GM10266 (cell line): ENCODE data around the gene MAP2K1.

Experiments used
- DNase-seq: peaks from one replicate; pipeline ENCODE4 v3.0.0; 2012; ENCODE audit errors: extremely low spot score
- CTCF ChIP-seq: IDR thresholded peaks from 2 replicates; pipeline ENCODE4 v1.5.1; 2012; ENCODE audit warnings: mild to moderate bottlenecking, low read depth; ENCODE audit not compliant: control insufficient read depth, insufficient read depth; ENCODE audit errors: missing control alignments

Gene MAP2K1

GRCh38 chr15:66503780-66504562, 117.3 kb downstream of the MAP2K1 start:
- no peak for DNase-seq
- TF ChIP-seq CTCF = no peak

GRCh38 chr15:66504563-66505429, 118.1 kb downstream of the MAP2K1 start, which contains the start of the genes RPL4 and ZWILCH:
Gene RPL4, minus strand, starts transcription at chr15:66504855. Its CDS starts 65 bp downstream, at chr15:66504790.
Gene ZWILCH, plus strand, starts transcription at chr15:66505326. Its CDS starts 13 bp downstream, at chr15:66505339.
- DNase-seq = peak; percentile 73
- TF ChIP-seq CTCF = no peak

- no peak for TF ChIP-seq CTCF
- DNase-seq = no peak
These were observed 118.7 kb downstream of the MAP2K1 start for GRCh38 chr15:66505430-66505811.

GRCh38 chr15:66505818-66506217, 119.1 kb downstream of the MAP2K1 start:
- no peak for TF ChIP-seq CTCF
- DNase-seq = no peak

- no peak for DNase-seq
- no peak for TF ChIP-seq CTCF
These were observed 121.7 kb downstream of the MAP2K1 start for GRCh38 chr15:66508293-66508883.

- DNase-seq = no peak
- TF ChIP-seq CTCF = no peak
These were observed 127.9 kb downstream of the MAP2K1 start for GRCh38 chr15:66514586-66514985.
